HG02973 (cell line): ENCODE results near the gene SF1.

Source experiments
- ATAC-seq: cut with Tn5 transposase; IDR thresholded peaks from one replicate; pipeline ENCODE4 v1.9.1; 2021; ENCODE audit warnings: moderate library complexity; ENCODE audit not compliant: unreplicated experiment

The SF1 gene

GRCh38 chr11:64801561-64802369 lies 23.4 kb upstream of the SF1 start:
- ATAC-seq: no peak

- ATAC-seq: no peak
Observed at GRCh38 chr11:64801158-64801464, 22.8 kb upstream of the SF1 start.

GRCh38 chr11:64800303-64801157 lies 22.2 kb upstream of the SF1 start:
- ATAC-seq: no peak

GRCh38 chr11:64799623-64800302 lies 21.4 kb upstream of the SF1 start:
- ATAC-seq: no peak

- ATAC-seq: no peak
Observed at GRCh38 chr11:64799256-64799622, 20.9 kb upstream of the SF1 start.

- ATAC-seq: no peak
Observed at GRCh38 chr11:64796757-64797541, 18.6 kb upstream of the SF1 start.

- no peak for ATAC-seq
Observed at GRCh38 chr11:64796047-64796756, 17.9 kb upstream of the SF1 start.

- ATAC-seq: no peak
Observed at GRCh38 chr11:64794526-64794925, 16.2 kb upstream of the SF1 start.

- no peak for ATAC-seq
Observed at GRCh38 chr11:64793271-64794160, 15.2 kb upstream of the SF1 start.

- ATAC-seq: no peak
Observed at GRCh38 chr11:64792482-64792881, 14.1 kb upstream of the SF1 start.

- ATAC-seq: no peak
Observed at GRCh38 chr11:64791781-64792291, 13.5 kb upstream of the SF1 start.

GRCh38 chr11:64790205-64791095 lies 12.1 kb upstream of the SF1 start:
- ATAC-seq: no peak

- ATAC-seq: no peak
Observed at GRCh38 chr11:64789331-64790204, 11.2 kb upstream of the SF1 start.

- no peak for ATAC-seq
Observed at GRCh38 chr11:64788321-64789215, 10.2 kb upstream of the SF1 start.

- no peak for ATAC-seq
Observed at GRCh38 chr11:64787526-64788320, 9.4 kb upstream of the SF1 start.
